ENCODE results near the gene ADAP2.

DNA sequence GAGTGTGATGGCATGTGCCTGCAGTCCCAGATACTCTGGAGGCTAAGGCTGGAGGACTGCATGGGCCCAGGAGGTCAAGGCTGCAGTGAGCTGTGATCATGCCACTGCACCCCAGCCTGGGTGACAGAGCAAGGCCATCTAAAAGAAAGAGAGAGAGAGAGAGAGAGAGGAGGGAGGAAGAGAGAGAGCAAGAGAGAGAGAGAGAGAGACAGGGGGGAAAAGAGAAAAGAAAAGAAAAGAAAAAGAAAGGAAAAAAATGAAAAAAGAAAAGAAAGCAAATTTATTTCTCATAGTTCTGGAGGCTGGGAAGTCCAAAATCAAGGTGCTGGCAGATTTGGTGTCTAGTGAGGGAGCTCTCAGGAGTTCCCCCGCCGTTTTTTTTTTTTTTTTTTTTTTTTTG is 82.4 kb downstream of the ADAP2 start:
- no peak for TF ChIP-seq POLR2A (IDR thresholded peaks at IDR 0.05; ENCODE audit: low read length)
- TF ChIP-seq GATA1 (IDR thresholded peaks at IDR 0.05; ENCODE audit: low read depth, low read length), result no peak
